Smooth muscle cell (in vitro differentiated cells): ENCODE measurements around the gene AP5Z1. TPM values are rescaled to one million over a fixed set of nuclear protein-coding genes. Genes with fewer than 3 reads are reported as not detected.

Source experiments
- DNase-seq: peaks from one replicate; lab custom pipeline; 2025; ENCODE audit not compliant: unreplicated experiment; lab: John Stamatoyannopoulos, UW
- H2AFZ ChIP-seq: fragments of 200-600 bp; sonication (generic); 2 replicates; pipeline ENCODE4 v1.6.0; 2016; ENCODE audit warnings: antibody characterized with exemption, low read depth, mild to moderate bottlenecking
- H3F3A ChIP-seq: fragments of 200-600 bp; sonication (generic); 2 replicates; pipeline ENCODE4 v1.6.0; 2017; ENCODE audit warnings: antibody characterized with exemption, low read depth
- H3K27ac ChIP-seq: fragments of 200-600 bp; sonication (generic); 2 replicates; pipeline ENCODE4 v1.5.1; 2016; ENCODE audit warnings: low read depth, mild to moderate bottlenecking
- H3K27me3 ChIP-seq: fragments of 200-600 bp; sonication (generic); 2 replicates; pipeline ENCODE4 v1.6.1; 2016; ENCODE audit warnings: low read depth, mild to moderate bottlenecking
- H3K36me3 ChIP-seq: fragments of 200-600 bp; sonication (generic); 2 replicates; pipeline ENCODE4 v1.5.1; 2016; ENCODE audit warnings: low read depth
- H3K4me1 ChIP-seq: fragments of 200-600 bp; sonication (generic); 2 replicates; pipeline ENCODE4 v1.5.1; 2016; ENCODE audit warnings: low read depth
- H3K4me2 ChIP-seq: fragments of 200-600 bp; sonication (generic); 2 replicates; pipeline ENCODE4 v1.6.0; 2016; ENCODE audit warnings: mild to moderate bottlenecking
- H3K4me3 ChIP-seq: fragments of 200-600 bp; sonication (generic); 2 replicates; pipeline ENCODE4 v1.5.1; 2016; ENCODE audit warnings: mild to moderate bottlenecking
- H3K79me2 ChIP-seq: fragments of 200-600 bp; sonication (generic); 2 replicates; pipeline ENCODE4 v1.6.0; 2016; ENCODE audit warnings: low read depth, mild to moderate bottlenecking
- H3K9ac ChIP-seq: fragments of 200-600 bp; sonication (generic); 2 replicates; pipeline ENCODE4 v1.6.0; 2016; ENCODE audit warnings: low read depth
- H3K9me3 ChIP-seq: fragments of 200-600 bp; sonication (generic); replicated peaks from 2 replicates; pipeline ENCODE4 v1.5.1; 2016; ENCODE audit warnings: low read depth
- H4K20me1 ChIP-seq: fragments of 200-600 bp; sonication (generic); 2 replicates; pipeline ENCODE4 v1.6.0; 2016; ENCODE audit warnings: low read depth
- CTCF ChIP-seq: fragments of 200-600 bp; sonication (generic); IDR thresholded peaks from 2 replicates; pipeline ENCODE4 v1.5.1; 2017; ENCODE audit warnings: borderline replicate concordance, mild to moderate bottlenecking, antibody characterized with exemption; ENCODE audit not compliant: insufficient read depth, poor library complexity, severe bottlenecking
- WGBS: methylation state at CpG from one replicate; pipeline ENCODE4 v1.1.7; 2016; ENCODE audit warnings: low lambda C conversion rate; 5-methylcytosine and 5-hydroxymethylcytosine counted together
- polyA plus RNA-seq: library from polyadenylated mRNA; unstranded; fragments of >200 nt; fragmentation: Nextera tagmentation; extraction: Ambion mirVana; gene quantifications from 2 replicates; pipeline ENCODE4 v1.2.1, GENCODE V29; 2016
- total RNA-seq: library from RNA; depleted of rRNA; stranded (reverse); fragments of >200 nt; gene quantifications from 2 replicates; pipeline ENCODE4 v1.2.3, GENCODE V29; 2014

Gene AP5Z1
- 16.6 and 24.6 TPM in 2 replicates for total RNA-seq
- polyA plus RNA-seq = 37.6 and 48.2 TPM in 2 replicates

- no peaks in the 10 kb centered on the region for H3K4me1 ChIP-seq
- under 1% methylated on average over 52 of the region's 55 CpGs for WGBS
Measured at GRCh38 chr7:4775250-4775847, at the start of gene AP5Z1. Gene AP5Z1 (plus strand): TSS chr7:4775623. CDS start chr7:4775716, 93 bp downstream.

GRCh38 chr7:4725850-4726450 lies 49.5 kb upstream of the AP5Z1 start:
- Histone ChIP-seq H3K9ac (peak overlapping the region; percentile 77), H3K4me1 (peaks cover 7% of the 10 kb centered on the region), H3K4me3 (peak overlapping the region; percentile 24), H3K36me3 (no peaks in the 10 kb centered on the region), H3K79me2 (peaks cover 84% of the 10 kb centered on the region), H3K27ac (peak overlapping the region; percentile 86), H3K9me3 (no peaks in the 10 kb centered on the region), H3K27me3 (no peaks in the 10 kb centered on the region), H3K4me2 (peak overlapping the region; percentile 83), H4K20me1 (peaks cover 53% of the 10 kb centered on the region), H3F3A (peaks cover 2% of the 10 kb centered on the region), H2AFZ (peak overlapping the region; percentile 40)
- no peak for DNase-seq
- WGBS = 67% methylated on average over 15 of the region's 15 CpGs
- no peak for TF ChIP-seq CTCF

More at GRCh38 chr7:4775250-4775847, at the start of gene AP5Z1:
- H3K36me3 ChIP-seq = no peaks in the 10 kb centered on the region
- peak within 1 kb of the TSS; percentile 93 for H3K27ac ChIP-seq
- DNase-seq = peak; percentile 68
- H2AFZ ChIP-seq = peak within 1 kb of the TSS; percentile 49
- peak within 1 kb of the TSS; percentile 98 for H3K9ac ChIP-seq
- peak within 1 kb of the TSS; percentile 65 for H3K4me3 ChIP-seq
- peaks cover 37% of the 10 kb centered on the region for H3K79me2 ChIP-seq
- H4K20me1 ChIP-seq = peaks cover 13% of the 10 kb centered on the region
- H3K9me3 ChIP-seq = no peaks in the 10 kb centered on the region
- peak within 1 kb of the TSS; percentile 86 for H3K4me2 ChIP-seq
- TF ChIP-seq CTCF = no peak
- no peaks in the 10 kb centered on the region for H3F3A ChIP-seq
- no peaks in the 10 kb centered on the region for H3K27me3 ChIP-seq

- peaks cover 86% of the 10 kb centered on the region for H3K79me2 ChIP-seq
- WGBS = 97% methylated on average over 9 of the region's 9 CpGs
- DNase-seq = no peak
- no peaks in the 10 kb centered on the region for H3K27me3 ChIP-seq
- no peak overlapping the region for H3K4me3 ChIP-seq
- peak overlapping the region; percentile 86 for H3K27ac ChIP-seq
- no peak overlapping the region for H2AFZ ChIP-seq
- no peak overlapping the region for H3K4me2 ChIP-seq
- H3K9ac ChIP-seq = no peak overlapping the region
- H3K36me3 ChIP-seq = no peaks in the 10 kb centered on the region
- no peak for TF ChIP-seq CTCF
- peaks cover 54% of the 10 kb centered on the region for H4K20me1 ChIP-seq
- H3K9me3 ChIP-seq = no peaks in the 10 kb centered on the region
- H3F3A ChIP-seq = peaks cover 2% of the 10 kb centered on the region
- H3K4me1 ChIP-seq = peaks cover 7% of the 10 kb centered on the region
Measured at GRCh38 chr7:4726566-4726965, 48.9 kb upstream of the AP5Z1 start.
